GM19193 (cell line): ENCODE results near the gene GPR50.

Source experiments
- POLR2A ChIP-seq: IDR thresholded peaks from 4 replicates; pipeline ENCODE4 v1.6.1; 2011; ENCODE audit not compliant: insufficient read depth, insufficient read length; ENCODE audit errors: extremely low read depth

GPR50 gene

DNA sequence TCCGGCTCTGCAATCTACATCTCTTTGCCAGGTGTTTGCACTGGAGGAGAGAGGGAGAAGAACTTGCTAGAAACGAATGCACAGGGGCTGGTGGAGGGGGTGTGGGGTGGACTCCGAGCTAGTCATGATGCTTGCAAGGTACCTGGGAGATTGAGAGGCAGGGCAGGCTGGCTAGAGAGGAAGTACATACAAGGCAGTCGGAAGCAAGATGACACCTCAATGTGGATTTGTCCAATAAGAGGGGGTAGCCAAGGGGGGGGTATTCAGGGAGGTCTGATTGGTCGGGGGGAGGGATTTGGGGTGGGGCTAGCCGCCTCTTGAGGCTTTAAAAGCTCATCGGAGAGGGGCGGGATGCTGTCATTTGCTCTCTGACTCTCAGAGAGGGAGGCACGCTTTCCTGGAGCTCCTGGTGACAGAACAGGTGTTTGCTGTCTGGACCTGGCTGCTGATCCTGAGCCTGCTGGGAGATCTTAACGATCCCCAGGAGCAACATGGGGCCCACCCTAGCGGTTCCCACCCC, at the start of gene GPR50:
Gene GPR50, plus strand, starts transcription at position 354 of the 520 bp plus-strand sequence. Its CDS starts 138 bp downstream, at position 492.
- no peak for TF ChIP-seq POLR2A

DNA sequence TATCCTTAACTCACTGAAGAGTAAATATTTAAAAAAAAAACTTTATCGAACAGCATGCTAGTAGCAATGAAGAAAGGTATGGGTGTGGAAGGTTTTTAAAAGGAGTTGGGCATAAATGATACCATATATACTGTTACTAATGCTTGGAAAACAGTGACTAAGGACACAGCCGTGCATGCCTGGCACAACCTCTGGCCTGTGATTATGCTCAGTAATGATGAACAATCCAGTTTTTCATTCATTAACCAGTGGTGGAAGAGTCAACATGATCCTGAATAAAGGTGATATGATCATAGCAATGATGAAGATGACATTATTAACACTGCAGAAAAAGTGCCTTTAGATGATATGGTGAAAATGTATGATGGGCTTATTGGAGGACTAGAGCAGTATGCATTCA, 43.9 kb upstream of the GPR50 start:
- TF ChIP-seq POLR2A: no peak

DNA sequence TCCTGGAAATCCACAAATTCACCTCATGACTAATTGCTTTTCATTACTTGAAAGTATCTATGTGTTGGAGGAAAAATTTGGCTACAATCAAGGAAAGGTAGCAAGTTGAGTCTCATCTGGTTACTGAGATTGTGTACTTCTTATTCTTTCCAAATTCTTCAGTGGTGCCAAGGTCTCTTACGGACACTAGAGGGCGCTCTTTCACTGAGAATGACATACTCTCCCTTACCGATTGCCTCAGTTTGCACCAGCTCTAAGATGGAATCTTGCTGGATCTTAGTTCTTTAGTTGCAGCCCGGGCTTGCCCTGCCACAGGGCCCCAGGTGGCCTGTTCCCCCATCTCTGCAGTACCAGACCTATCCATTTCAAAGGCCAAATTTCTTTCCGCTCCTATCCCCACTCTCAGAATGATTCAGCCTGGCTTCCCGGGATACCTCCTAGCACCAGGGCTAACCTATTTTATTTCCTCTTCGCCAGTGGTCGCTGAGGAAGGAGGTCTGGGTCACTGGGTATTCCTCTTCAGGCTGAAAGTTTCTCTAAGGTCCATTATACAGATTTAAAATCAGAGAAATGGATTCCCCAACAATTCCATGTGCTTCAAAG, 24.6 kb upstream of the GPR50 start:
- no peak for TF ChIP-seq POLR2A

DNA sequence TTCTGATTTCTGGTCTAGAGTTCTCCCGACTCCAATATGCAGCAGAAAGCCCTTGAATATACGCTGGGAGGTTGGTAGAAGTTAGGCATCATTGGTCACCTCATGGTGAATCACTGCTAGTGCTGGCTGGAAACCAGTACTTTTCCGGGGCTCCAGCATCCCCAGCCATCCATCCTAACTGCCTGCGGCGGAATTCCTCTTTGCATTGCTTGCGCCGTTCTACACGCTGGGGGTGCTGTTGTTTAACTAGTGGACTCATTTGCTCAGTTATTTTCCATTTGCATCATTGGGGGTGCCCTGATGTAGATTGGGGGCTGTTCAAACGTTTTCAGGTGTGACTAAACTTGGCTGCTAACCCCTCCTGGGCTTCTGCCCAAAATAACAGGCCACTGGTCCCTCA, 23.3 kb upstream of the GPR50 start:
- TF ChIP-seq POLR2A: no peak

DNA sequence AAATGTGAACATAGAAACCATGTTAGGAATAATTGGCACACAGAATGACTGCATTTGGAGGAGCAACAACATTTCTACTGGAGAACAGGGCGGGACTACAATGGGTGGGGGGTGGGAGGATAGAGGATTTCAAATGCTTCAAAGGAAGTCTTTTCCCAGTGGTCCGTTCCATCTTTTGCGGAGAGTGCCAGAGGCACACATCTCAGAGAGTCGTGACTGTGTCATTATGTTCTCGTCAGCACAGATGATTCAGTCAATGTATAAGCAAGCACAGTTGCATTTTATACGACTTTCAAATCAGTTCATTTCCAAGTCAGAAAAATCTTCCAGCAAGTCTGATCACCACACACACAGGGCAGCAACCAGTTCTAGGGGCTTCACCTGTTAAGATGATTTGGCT, 22.7 kb upstream of the GPR50 start:
- TF ChIP-seq POLR2A: no peak

- no peak for TF ChIP-seq POLR2A
Measured at GRCh38 chrX:151155234-151155633, 21.1 kb upstream of the GPR50 start.

DNA sequence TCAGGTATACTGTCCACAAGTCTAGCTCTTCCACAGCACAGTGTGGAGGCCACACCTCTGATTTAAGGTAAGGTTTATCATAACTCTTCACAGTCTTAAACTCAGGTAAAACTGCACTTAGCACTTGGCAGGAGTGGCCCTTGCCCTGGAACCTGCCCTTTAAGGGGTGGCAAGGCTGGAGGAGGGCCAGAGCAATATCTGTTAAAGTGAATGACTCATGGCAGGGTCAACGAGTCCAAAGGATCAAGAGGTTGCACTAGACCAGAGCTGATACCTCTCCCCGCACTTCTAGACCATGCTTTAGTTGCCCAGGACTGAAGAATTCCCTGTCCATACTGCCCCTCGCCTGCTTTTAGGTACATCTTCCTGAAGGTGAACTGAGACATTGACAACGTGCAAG, 14.7 kb upstream of the GPR50 start:
- TF ChIP-seq POLR2A: no peak

GRCh38 chrX:151167791-151168345, 8.5 kb upstream of the GPR50 start:
- no peak for TF ChIP-seq POLR2A

DNA sequence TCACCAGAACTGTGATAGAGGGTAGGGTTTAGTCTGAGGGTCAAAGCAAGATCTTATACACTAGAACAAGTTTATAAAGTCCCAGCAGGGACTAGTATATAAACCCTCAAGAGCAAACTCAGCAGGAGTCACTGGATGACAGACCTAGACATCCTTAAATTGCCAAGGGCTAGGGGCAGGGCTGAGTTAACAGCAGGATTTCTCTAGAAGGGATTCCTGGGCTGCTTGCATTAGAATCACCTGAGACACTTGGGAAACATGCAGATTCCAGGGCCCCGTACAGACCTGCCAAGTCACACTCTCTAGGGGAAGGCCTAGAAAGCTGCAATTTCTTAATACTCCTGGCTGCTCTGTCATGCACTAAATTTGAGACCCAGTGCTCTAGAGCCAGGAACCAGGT, 6.6 kb upstream of the GPR50 start:
- TF ChIP-seq POLR2A: no peak

DNA sequence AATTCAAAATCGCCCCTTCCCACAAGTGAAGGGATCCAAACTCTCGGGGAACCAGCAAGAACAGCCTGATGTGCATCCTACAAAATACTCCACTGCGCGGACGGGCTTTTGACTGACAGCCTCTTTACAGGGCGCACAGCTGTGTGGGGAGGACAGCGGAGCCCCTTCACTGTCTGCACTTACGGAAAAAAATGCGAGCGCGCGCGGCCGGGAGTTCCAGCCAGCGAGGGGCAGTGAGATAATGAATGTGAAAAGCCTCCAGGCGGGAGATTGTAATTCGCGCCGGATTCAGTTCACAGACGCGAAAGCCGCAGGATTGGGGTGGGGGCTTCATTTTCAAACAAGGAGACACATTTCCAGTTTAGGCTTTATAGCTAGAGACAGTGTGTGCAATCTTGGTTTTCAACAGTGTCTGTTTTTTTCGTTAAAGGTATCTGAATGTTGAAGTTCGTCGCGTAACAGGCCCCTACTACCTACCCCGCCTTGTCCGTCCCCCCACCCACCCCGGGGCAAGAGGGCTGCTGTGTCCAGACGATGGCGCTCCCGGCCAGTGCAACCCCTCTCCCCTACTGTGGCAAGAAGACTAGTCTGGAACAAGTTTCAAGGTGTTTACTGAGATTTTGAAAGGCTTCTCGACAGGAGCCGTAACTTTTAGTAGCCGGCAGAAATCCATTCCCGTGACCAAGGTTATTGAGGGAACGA, 1.7 kb upstream of the GPR50 start:
- no peak for TF ChIP-seq POLR2A

DNA sequence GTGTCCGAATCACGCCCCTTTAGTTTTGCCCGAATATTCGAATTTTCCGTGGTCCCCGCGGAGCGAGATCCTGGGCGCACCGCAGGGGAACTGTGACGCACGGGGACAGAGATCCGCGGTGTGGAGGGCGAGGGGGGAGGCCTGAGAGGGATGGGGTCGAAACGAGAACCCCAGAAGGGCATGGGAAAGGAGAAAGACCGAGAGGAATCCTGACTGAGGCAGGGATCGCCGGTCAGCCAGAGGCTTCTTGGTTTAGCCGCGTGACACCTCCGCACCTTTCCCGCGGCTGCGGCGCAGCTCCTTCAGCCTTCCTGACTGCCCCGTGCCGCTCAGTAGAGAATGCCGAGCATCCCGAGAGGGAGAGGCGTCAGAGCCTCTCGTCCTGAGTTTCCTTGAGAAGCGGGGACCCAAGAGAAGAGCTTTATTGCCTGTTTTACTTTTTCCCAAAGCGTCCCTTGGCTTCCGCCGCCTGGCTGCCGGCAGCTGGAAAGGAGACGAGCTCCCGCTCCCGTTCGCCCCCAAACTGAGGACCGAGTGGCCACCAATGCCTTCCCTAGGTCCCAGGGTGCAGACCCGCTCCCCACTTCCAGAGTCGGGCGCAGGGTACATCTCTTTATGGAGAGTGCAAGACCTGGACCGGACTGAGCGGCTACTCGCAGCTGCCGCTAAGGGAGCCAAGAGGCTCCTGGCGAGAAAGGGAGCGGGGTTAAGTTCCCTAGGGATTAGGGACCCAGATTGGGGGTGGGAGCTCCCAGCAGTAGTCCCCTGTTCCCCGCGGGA, 911 bp upstream of the GPR50 start:
- no peak for TF ChIP-seq POLR2A

DNA sequence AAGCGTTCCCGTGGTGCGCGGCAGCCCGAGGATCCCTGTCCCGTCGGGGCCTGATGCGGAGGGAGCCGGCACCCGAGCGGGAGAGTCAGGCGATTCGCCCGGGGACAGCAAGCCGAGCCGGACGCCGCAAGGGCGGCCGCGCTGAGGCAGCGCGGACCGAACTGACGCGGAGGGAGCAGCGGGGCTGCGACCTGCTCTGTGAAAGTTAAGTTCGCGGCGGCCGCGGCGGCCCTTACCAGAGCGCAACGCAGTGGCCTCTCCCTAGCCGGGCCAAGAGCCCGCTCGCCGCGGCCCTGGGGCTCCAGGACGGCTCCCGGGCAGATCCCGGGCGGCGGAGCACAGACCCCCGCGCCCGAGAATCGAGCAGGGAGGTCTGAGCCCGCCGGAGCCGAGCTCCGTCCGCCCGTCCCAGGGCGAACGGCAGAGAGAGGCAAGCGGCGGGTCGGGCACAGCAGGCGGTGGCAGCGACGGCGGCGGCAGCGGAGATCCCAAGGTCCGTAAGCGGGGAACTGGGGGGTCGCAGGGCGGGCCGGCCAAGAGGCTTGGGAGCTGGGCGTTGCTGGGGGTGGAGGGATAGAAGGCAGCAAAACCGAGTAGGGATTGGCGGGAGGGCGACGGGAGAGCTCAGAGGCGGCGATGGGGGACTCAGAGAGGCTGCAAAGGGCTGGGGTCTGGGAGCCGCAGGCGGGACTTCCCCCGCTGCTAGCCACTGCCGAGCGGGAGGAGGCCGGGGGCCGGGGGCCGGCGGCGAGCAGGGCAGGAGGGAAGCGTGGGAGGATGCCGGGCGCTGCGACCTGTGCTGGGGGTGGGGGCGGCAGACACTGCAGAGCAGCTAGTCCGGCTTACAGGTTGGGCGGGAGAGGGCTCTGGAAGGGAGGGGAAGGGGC, 1.0 kb downstream of the GPR50 start:
- TF ChIP-seq POLR2A: no peak

- no peak for TF ChIP-seq POLR2A
Measured at GRCh38 chrX:151178746-151179145, 2.4 kb downstream of the GPR50 start.

DNA sequence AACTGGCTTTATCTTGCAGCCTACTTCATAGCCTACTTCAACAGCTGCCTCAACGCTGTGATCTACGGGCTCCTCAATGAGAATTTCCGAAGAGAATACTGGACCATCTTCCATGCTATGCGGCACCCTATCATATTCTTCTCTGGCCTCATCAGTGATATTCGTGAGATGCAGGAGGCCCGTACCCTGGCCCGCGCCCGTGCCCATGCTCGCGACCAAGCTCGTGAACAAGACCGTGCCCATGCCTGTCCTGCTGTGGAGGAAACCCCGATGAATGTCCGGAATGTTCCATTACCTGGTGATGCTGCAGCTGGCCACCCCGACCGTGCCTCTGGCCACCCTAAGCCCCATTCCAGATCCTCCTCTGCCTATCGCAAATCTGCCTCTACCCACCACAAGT, 4.0 kb downstream of the GPR50 start:
- no peak for TF ChIP-seq POLR2A
